PC-3 (cell line): ENCODE data around the gene OR1K1.

Experiments used
- EZH2 ChIP-seq: fragments of 300-600 bp; sonication (generic); IDR thresholded peaks from one replicate; pipeline ENCODE4 v1.6.1; 2017; ENCODE audit warnings: antibody characterized with exemption, mild to moderate bottlenecking, low read length; ENCODE audit not compliant: unreplicated experiment
- EZH2phosphoT487 ChIP-seq: fragments of 300-600 bp; sonication (generic); IDR thresholded peaks from 2 replicates; pipeline ENCODE4 v1.6.1; 2018; ENCODE audit warnings: mild to moderate bottlenecking, antibody characterized with exemption, low read length, borderline replicate concordance
- TF ChIP-seq, protein P1 (sequence below): fragments of 300-600 bp; sonication (generic); conservative IDR thresholded peaks from 2 replicates; pipeline ENCODE4 v1.5.1; 2017; ENCODE audit warnings: antibody characterized with exemption, low read depth, mild to moderate bottlenecking, low read length

DNA sequence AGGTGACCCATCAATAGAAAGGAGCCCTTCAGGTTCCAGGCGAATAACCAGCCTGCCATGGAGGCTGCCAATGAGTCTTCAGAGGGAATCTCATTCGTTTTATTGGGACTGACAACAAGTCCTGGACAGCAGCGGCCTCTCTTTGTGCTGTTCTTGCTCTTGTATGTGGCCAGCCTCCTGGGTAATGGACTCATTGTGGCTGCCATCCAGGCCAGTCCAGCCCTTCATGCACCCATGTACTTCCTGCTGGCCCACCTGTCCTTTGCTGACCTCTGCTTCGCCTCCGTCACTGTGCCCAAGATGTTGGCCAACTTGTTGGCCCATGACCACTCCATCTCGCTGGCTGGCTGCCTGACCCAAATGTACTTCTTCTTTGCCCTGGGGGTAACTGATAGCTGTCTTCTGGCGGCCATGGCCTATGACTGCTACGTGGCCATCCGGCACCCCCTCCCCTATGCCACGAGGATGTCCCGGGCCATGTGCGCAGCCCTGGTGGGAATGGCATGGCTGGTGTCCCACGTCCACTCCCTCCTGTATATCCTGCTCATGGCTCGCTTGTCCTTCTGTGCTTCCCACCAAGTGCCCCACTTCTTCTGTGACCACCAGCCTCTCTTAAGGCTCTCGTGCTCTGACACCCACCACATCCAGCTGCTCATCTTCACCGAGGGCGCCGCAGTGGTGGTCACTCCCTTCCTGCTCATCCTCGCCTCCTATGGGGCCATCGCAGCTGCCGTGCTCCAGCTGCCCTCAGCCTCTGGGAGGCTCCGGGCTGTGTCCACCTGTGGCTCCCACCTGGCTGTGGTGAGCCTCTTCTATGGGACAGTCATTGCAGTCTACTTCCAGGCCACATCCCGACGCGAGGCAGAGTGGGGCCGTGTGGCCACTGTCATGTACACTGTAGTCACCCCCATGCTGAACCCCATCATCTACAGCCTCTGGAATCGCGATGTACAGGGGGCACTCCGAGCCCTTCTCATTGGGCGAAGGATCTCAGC, at the start of gene OR1K1:
- TF ChIP-seq, protein P1, sequence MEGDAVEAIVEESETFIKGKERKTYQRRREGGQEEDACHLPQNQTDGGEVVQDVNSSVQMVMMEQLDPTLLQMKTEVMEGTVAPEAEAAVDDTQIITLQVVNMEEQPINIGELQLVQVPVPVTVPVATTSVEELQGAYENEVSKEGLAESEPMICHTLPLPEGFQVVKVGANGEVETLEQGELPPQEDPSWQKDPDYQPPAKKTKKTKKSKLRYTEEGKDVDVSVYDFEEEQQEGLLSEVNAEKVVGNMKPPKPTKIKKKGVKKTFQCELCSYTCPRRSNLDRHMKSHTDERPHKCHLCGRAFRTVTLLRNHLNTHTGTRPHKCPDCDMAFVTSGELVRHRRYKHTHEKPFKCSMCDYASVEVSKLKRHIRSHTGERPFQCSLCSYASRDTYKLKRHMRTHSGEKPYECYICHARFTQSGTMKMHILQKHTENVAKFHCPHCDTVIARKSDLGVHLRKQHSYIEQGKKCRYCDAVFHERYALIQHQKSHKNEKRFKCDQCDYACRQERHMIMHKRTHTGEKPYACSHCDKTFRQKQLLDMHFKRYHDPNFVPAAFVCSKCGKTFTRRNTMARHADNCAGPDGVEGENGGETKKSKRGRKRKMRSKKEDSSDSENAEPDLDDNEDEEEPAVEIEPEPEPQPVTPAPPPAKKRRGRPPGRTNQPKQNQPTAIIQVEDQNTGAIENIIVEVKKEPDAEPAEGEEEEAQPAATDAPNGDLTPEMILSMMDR = no peak
- TF ChIP-seq EZH2 = no peak
- TF ChIP-seq EZH2phosphoT487 = no peak
